ENCODE data around the gene HAND2. TPM values are rescaled to one million over a fixed set of nuclear protein-coding genes. Genes with fewer than 3 reads are reported as not detected.
A peak's percentile ranks its signal among the peaks of the same experiment; 100 is the strongest.

Gene HAND2
- total RNA-seq, 1 donor: 1.8 TPM

DNA sequence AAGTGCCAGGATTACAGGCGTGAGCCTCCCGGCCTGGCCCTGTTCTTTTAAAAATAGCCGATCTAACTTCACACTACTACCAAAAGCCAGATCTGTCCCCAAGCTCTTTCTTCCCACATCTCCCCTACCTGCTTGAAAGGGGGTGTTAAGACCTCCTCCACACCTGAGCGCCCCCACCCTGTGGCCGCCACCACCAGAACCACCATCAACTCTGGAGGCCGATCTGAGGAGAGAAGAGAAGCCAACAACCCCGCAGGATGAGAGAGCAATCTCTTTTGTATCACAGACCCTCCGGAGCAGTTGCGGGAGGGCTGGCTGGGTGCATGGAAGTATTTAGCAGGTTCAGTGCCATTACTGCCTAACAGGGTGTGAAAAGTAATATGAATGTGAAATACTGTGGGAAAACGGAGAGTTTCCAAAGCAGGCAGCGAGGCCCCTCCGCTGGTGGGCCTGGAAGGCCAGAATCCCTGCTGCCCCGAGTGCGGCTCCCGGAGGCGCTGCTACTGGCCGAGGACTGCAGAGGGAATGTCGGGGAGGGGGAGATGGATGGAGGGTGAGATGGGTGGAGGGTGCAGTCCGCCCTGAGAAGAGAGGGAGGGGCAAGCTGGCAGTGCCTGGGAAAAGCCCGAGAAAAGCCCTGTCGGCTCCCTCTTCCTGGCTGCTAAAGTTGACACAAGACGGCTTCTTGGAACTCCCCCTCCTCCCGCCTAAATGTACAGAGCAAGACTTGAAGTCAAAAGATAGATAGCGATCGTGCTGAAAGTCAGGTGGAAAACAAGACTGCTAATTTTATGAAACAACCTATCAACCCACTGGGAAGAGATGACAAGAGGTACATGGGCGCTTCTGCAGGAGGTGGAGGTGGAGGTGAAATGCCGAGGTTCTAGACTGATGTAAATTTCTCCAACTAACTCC lies 22.3 kb downstream of the HAND2 start:
- TF ChIP-seq, protein P1, sequence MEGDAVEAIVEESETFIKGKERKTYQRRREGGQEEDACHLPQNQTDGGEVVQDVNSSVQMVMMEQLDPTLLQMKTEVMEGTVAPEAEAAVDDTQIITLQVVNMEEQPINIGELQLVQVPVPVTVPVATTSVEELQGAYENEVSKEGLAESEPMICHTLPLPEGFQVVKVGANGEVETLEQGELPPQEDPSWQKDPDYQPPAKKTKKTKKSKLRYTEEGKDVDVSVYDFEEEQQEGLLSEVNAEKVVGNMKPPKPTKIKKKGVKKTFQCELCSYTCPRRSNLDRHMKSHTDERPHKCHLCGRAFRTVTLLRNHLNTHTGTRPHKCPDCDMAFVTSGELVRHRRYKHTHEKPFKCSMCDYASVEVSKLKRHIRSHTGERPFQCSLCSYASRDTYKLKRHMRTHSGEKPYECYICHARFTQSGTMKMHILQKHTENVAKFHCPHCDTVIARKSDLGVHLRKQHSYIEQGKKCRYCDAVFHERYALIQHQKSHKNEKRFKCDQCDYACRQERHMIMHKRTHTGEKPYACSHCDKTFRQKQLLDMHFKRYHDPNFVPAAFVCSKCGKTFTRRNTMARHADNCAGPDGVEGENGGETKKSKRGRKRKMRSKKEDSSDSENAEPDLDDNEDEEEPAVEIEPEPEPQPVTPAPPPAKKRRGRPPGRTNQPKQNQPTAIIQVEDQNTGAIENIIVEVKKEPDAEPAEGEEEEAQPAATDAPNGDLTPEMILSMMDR (IDR thresholded peaks at IDR 0.05; ENCODE audit: extremely low read depth, low read depth, low read length): no peak
- H3K27ac ChIP-seq (ENCODE audit: low read depth, low read length): no peak overlapping the region
- no peak overlapping the region for H3K4me3 ChIP-seq (ENCODE audit: insufficient read depth, low read length)
- H3K79me2 ChIP-seq (ENCODE audit: insufficient read depth, low read length): no peaks in the 10 kb centered on the region
- H3K4me2 ChIP-seq (ENCODE audit: insufficient read depth, low read length): no peak overlapping the region
- H3K9me3 ChIP-seq (ENCODE audit: low read depth, low read length): no peaks in the 10 kb centered on the region
- peaks cover 11% of the 10 kb centered on the region for H3K27me3 ChIP-seq (ENCODE audit: insufficient read depth, low read length)
- peaks cover 2% of the 10 kb centered on the region for H3K36me3 ChIP-seq (ENCODE audit: insufficient read depth, low read length)
- DNase-seq (ENCODE audit: insufficient read length, low spot score, missing footprints): no peak
- no peak overlapping the region for H2AFZ ChIP-seq (ENCODE audit: low read length)
- H3K4me1 ChIP-seq (ENCODE audit: insufficient read depth, low read length): peaks cover 3% of the 10 kb centered on the region
- H4K20me1 ChIP-seq (ENCODE audit: insufficient read depth, low read length): no peaks in the 10 kb centered on the region

- peaks cover 18% of the 10 kb centered on the region for H3K27me3 ChIP-seq (ENCODE audit: insufficient read depth, low read length)
- H3K36me3 ChIP-seq (ENCODE audit: insufficient read depth, low read length): peaks cover 2% of the 10 kb centered on the region
- no peak overlapping the region for H3K4me3 ChIP-seq (ENCODE audit: insufficient read depth, low read length)
- peak; percentile 74 for DNase-seq (ENCODE audit: insufficient read length, low spot score, missing footprints)
- peaks cover 3% of the 10 kb centered on the region for H3K4me1 ChIP-seq (ENCODE audit: insufficient read depth, low read length)
- H3K79me2 ChIP-seq (ENCODE audit: insufficient read depth, low read length): no peaks in the 10 kb centered on the region
- no peak overlapping the region for H3K4me2 ChIP-seq (ENCODE audit: insufficient read depth, low read length)
- TF ChIP-seq, protein P1 (IDR thresholded peaks at IDR 0.05; ENCODE audit: extremely low read depth, low read depth, low read length): no peak
- H4K20me1 ChIP-seq (ENCODE audit: insufficient read depth, low read length): no peaks in the 10 kb centered on the region
- no peaks in the 10 kb centered on the region for H3K9me3 ChIP-seq (ENCODE audit: low read depth, low read length)
- peak overlapping the region; percentile 50 for H2AFZ ChIP-seq (ENCODE audit: low read length)
- no peak overlapping the region for H3K27ac ChIP-seq (ENCODE audit: low read depth, low read length)
These were observed 23.3 kb downstream of the HAND2 start for GRCh38 chr4:173506597-173507211.

DNA sequence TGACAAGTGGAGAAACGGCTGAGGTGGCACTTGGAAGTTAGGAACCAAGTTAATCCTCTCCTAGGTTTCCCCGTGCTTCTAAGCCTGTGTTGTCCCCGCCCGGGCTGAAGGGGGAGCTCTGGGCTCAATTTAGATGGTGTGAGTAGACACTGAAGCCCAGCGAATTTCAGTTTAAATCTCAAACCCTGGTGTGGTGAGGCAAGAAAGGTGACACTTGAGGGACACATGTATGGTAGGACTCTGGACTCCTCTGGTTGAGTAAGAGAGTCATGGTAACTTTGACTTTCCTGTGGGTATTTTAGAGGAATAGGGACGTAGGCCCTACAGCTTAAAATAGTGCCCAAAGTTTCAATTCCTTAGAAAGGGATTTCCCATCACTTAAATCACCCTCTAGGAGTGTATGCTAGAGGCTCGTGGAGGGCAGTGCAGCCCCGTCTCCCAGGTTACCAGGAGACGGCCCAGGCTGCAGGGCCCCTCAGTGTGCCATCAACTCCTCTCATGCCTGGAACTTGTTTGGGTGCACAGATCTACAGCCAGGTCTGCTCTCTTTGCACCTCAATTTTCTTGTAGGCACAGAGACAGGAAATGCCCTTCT lies 24.0 kb downstream of the HAND2 start:
- DNase-seq (ENCODE audit: insufficient read length, low spot score, missing footprints): peak; percentile 95
- Histone ChIP-seq H3K9me3 (ENCODE audit: low read depth, low read length) (no peaks in the 10 kb centered on the region), H3K27me3 (ENCODE audit: insufficient read depth, low read length) (peaks cover 23% of the 10 kb centered on the region), H2AFZ (ENCODE audit: low read length) (peak overlapping the region; percentile 34), H3K4me1 (ENCODE audit: insufficient read depth, low read length) (peaks cover 3% of the 10 kb centered on the region), H3K4me2 (ENCODE audit: insufficient read depth, low read length) (peak overlapping the region; percentile 26), H3K27ac (ENCODE audit: low read depth, low read length) (no peak overlapping the region), H3K79me2 (ENCODE audit: insufficient read depth, low read length) (no peaks in the 10 kb centered on the region), H3K4me3 (ENCODE audit: insufficient read depth, low read length) (no peak overlapping the region), H3K36me3 (ENCODE audit: insufficient read depth, low read length) (peaks cover 2% of the 10 kb centered on the region), H4K20me1 (ENCODE audit: insufficient read depth, low read length) (no peaks in the 10 kb centered on the region)
- TF ChIP-seq, protein P1 (IDR thresholded peaks at IDR 0.05; ENCODE audit: extremely low read depth, low read depth, low read length): peak; percentile 93

- H3K27me3 ChIP-seq (ENCODE audit: insufficient read depth, low read length): peaks cover 23% of the 10 kb centered on the region
- DNase-seq (ENCODE audit: insufficient read length, low spot score, missing footprints): peak; percentile 74
- no peaks in the 10 kb centered on the region for H4K20me1 ChIP-seq (ENCODE audit: insufficient read depth, low read length)
- H3K36me3 ChIP-seq (ENCODE audit: insufficient read depth, low read length): no peaks in the 10 kb centered on the region
- no peaks in the 10 kb centered on the region for H3K4me1 ChIP-seq (ENCODE audit: insufficient read depth, low read length)
- H3K27ac ChIP-seq (ENCODE audit: low read depth, low read length): no peak overlapping the region
- H3K4me2 ChIP-seq (ENCODE audit: insufficient read depth, low read length): no peak overlapping the region
- no peak overlapping the region for H2AFZ ChIP-seq (ENCODE audit: low read length)
- no peaks in the 10 kb centered on the region for H3K9me3 ChIP-seq (ENCODE audit: low read depth, low read length)
- TF ChIP-seq, protein P1 (IDR thresholded peaks at IDR 0.05; ENCODE audit: extremely low read depth, low read depth, low read length): no peak
- no peaks in the 10 kb centered on the region for H3K79me2 ChIP-seq (ENCODE audit: insufficient read depth, low read length)
- H3K4me3 ChIP-seq (ENCODE audit: insufficient read depth, low read length): no peak overlapping the region
These were observed 25.9 kb downstream of the HAND2 start for GRCh38 chr4:173504181-173504503.
